Neutrophil (primary cell): ENCODE results near the gene MSANTD4.

Source experiments
- H3K27ac ChIP-seq: fragments of 200-600 bp; sonication (generic); 2 replicates; pipeline ENCODE4 v1.5.1; 2016; ENCODE audit warnings: mild to moderate bottlenecking, moderate library complexity
- H3K27me3 ChIP-seq: fragments of 200-600 bp; sonication (generic); 2 replicates; pipeline ENCODE4 v1.6.0; 2016; ENCODE audit warnings: mild to moderate bottlenecking
- H3K36me3 ChIP-seq: fragments of 200-600 bp; sonication (generic); 2 replicates; pipeline ENCODE4 v1.5.1; 2017
- H3K4me1 ChIP-seq, 2 experiments: fragments of 200-600 bp in 1 of 2; sonication (generic) in 1 of 2; 1 replicate in 1 of 2; 2 replicates in 1 of 2; pipeline versions ENCODE4 v1.5.1 to v1.6.1; 2013 to 2016; ENCODE audit warnings: low read depth in 1 of 2, low read length in 1 of 2, mild to moderate bottlenecking in 1 of 2, moderate library complexity in 1 of 2; ENCODE audit not compliant: control insufficient read depth in 1 of 2, insufficient read depth in 1 of 2
- H3K4me3 ChIP-seq, 2 experiments: fragments of 200-600 bp in 1 of 2; sonication (generic) in 1 of 2; 1 replicate in 1 of 2; 2 replicates in 1 of 2; pipeline ENCODE4 v1.5.1; 2013 to 2016; ENCODE audit warnings: low read depth in 1 of 2, low read length in 1 of 2, mild to moderate bottlenecking in 1 of 2, moderate library complexity in 1 of 2
- H3K9me3 ChIP-seq: fragments of 200-600 bp; sonication (generic); 2 replicates; pipeline ENCODE4 v1.5.1; 2016
- CTCF ChIP-seq: fragments of 200-600 bp; sonication (generic); IDR thresholded peaks from 2 replicates; pipeline ENCODE4 v1.5.1; 2016; ENCODE audit warnings: antibody characterized with exemption

The MSANTD4 gene

GRCh38 chr11:105968021-105968697 is 53.9 kb downstream of the MSANTD4 start:
- H3K27ac ChIP-seq = no peak overlapping the region
- no peaks in the 10 kb centered on the region for H3K9me3 ChIP-seq
- H3K4me1 ChIP-seq = no peaks in the 10 kb centered on the region
- no peak overlapping the region for H3K4me3 ChIP-seq
- TF ChIP-seq CTCF = no peak
- H3K36me3 ChIP-seq = no peaks in the 10 kb centered on the region
- H3K27me3 ChIP-seq = no peaks in the 10 kb centered on the region

GRCh38 chr11:105960252-105961245 is 61.5 kb downstream of the MSANTD4 start:
- H3K36me3 ChIP-seq = no peaks in the 10 kb centered on the region
- no peaks in the 10 kb centered on the region for H3K4me1 ChIP-seq
- H3K9me3 ChIP-seq = no peaks in the 10 kb centered on the region
- no peaks in the 10 kb centered on the region for H3K27me3 ChIP-seq
- H3K4me3 ChIP-seq = no peak overlapping the region
- H3K27ac ChIP-seq = no peak overlapping the region
- no peak for TF ChIP-seq CTCF
